Measurements from ENCODE around the gene HSPB2.
"Not testable (repeated sequence)": the region's sequence is repeated elsewhere in the genome, so short reads cannot be mapped to it uniquely, and the experiment has no call there.

HSPB2 gene

GRCh38 chr11:111916768-111917167, 4.2 kb downstream of the HSPB2 start:
- no peak for DNase-seq

GRCh38 chr11:111917312-111917711, 4.8 kb downstream of the HSPB2 start:
- no peak for DNase-seq

- no peak for DNase-seq
Observed at GRCh38 chr11:111917788-111918187, 5.3 kb downstream of the HSPB2 start.

GRCh38 chr11:111918390-111919256, 6.1 kb downstream of the HSPB2 start, which contains the start of gene C11orf52:
TSS of gene C11orf52 (plus strand) at chr11:111918913. CDS start at chr11:111918973, 60 bp downstream.
- no peak for DNase-seq

GRCh38 chr11:111920908-111921307, 8.4 kb downstream of the HSPB2 start:
- DNase-seq = no peak

GRCh38 chr11:111921541-111922230, 9.2 kb downstream of the HSPB2 start:
- no peak for DNase-seq

- peak; percentile 89 for DNase-seq
Observed at GRCh38 chr11:111922803-111923202, 10.3 kb downstream of the HSPB2 start.

GRCh38 chr11:111923351-111923788, 10.8 kb downstream of the HSPB2 start:
- peak; percentile 72 for DNase-seq

- DNase-seq = no peak
Observed at GRCh38 chr11:111923951-111924350, 11.4 kb downstream of the HSPB2 start.

GRCh38 chr11:111925953-111926352, 13.4 kb downstream of the HSPB2 start:
- DNase-seq = no peak

GRCh38 chr11:111926505-111927391, 14.2 kb downstream of the HSPB2 start:
- peak; percentile 96 for DNase-seq

GRCh38 chr11:111930472-111930871, 17.9 kb downstream of the HSPB2 start:
- no peak for DNase-seq

- DNase-seq = no peak
Observed at GRCh38 chr11:111932611-111932950, 20.0 kb downstream of the HSPB2 start.

- DNase-seq = not testable (repeated sequence)
Observed at GRCh38 chr11:111933176-111933575, 20.6 kb downstream of the HSPB2 start.

GRCh38 chr11:111933872-111934271, 21.3 kb downstream of the HSPB2 start:
- peak; percentile 50 for DNase-seq

- no peak for DNase-seq
Observed at GRCh38 chr11:111934306-111934705, 21.8 kb downstream of the HSPB2 start.

GRCh38 chr11:111935317-111936039, 22.9 kb downstream of the HSPB2 start:
- DNase-seq = peak; percentile 32

- DNase-seq = no peak
Observed at GRCh38 chr11:111936040-111936540, 23.6 kb downstream of the HSPB2 start.

GRCh38 chr11:111937461-111937769, 24.9 kb downstream of the HSPB2 start:
- DNase-seq = no peak

- no peak for DNase-seq
Observed at GRCh38 chr11:111937844-111938243, 25.3 kb downstream of the HSPB2 start.

- no peak for DNase-seq
Observed at GRCh38 chr11:111938687-111939160, 26.2 kb downstream of the HSPB2 start.

Measured in fibroblast of upper back skin (primary cell).